Lower leg skin (tissue), 3 donors: Measurements from ENCODE around the gene DYRK1A.

Experiments used
- CTCF ChIP-seq, 3 donors: fragments of 450-650 bp; IDR thresholded peaks; one replicate each; pipeline ENCODE4 v1.5.1; 2016; ENCODE audit warnings: antibody characterized with exemption in 3 of 3, mild to moderate bottlenecking in 3 of 3, moderate library complexity in 2 of 3
- POLR2A ChIP-seq, 2 donors: fragments of 450-650 bp; IDR thresholded peaks; one replicate each; pipeline ENCODE4 v1.6.1; 2016 to 2017; ENCODE audit warnings: antibody characterized with exemption in 2 of 2, mild to moderate bottlenecking in 1 of 2, moderate library complexity in 1 of 2

GRCh38 chr21:37398697-37399096 is 32.1 kb downstream of the DYRK1A start:
- TF ChIP-seq CTCF (IDR thresholded peaks at IDR 0.05): no peak
- no peak for TF ChIP-seq POLR2A (IDR thresholded peaks at IDR 0.05)
